Stimulated activated CD8-positive, alpha-beta memory T cell treated with anti-CD3 and anti-CD28 coated beads, Interleukin-12 subunit alpha, Interleukin-12 subunit beta, amount 100 ng/mL, for 1 hour (primary cell): ENCODE results near the gene RYR3.
"Not testable (repeated sequence)": the region's sequence is repeated elsewhere in the genome, so short reads cannot be mapped to it uniquely, and the experiment has no call there.

Experiments
- DNase-seq: peaks from one replicate; pipeline ENCODE4 v3.0.0-alpha.2; 2020; ENCODE audit warnings: low read depth

Gene RYR3

DNA sequence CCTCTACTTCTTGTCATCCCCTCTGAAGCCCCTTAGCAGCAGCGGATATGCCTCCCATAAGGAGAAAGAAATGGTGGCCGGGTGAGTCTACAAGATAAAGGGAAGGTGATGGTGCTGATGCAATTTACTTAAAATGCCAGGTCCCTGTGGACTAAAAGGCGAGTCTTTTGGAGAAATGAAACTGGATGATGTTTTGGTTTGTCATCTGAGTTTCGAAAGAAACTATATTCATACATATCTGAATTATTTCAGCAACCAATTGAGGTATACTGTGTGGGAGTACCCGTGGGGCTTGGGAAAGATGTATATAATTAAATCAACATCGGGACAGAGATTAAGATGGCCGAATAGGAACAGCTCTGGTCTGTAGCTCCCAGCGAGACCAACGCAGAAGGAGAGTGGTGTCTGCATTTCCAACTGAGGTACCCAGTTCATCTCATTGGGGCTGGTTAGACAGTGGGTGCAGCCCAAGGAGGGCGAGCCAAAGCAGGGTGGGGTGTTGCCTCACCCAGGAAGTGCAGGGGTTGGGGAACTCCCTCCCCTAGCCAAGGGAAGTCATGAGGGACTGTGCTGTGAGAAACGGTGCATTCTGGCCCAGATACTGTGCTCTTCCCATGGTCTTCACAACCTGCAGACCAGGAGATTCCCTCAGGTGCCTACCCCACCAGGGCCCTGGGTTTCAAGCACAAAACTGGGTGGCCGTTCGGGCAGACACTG, 446.9 kb downstream of the RYR3 start:
- DNase-seq, result no peak

DNA sequence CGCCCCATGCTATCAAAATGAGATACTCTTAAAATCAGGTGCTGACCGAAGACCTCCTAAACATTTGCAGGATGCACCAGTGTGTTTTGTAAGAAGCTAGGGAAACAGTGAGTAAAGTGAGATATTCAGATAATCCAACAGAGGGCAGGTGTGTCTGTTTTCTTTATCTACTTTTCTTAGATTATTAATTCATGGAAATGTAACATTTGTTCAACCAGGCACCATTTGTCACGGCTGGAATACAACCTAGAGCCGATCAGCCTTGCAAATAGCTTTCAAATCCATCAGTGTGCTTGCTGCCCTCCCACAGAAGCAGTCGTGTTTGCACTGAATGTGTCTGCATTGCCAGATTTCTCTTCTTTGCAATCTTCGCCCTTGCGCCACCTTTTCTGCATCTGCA, 455.6 kb downstream of the RYR3 start:
- no peak for DNase-seq

DNA sequence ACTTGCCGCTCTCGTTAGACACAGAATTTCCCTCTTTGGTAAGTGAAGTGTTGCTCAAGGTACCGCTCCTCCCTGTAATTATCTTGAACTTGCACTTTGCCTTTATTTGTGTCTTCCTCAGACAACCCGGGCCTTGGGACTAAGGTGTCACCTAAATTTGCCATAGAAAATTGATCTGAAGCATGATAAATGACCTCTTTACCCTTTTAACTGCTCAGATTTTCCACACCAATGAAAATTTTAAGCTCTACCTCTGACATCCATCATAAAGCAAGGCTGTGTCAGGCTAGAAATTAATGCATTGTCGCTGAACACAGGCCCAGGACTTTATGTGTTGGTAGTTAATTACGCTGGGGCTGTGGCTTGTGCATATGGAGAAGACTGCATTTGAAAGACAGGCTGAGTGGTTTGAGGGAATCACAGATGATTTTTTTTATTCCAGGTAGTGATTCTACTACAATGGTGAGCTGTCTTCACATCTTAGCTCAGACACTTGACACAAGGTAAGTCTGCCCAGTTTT, 458.0 kb downstream of the RYR3 start:
- DNase-seq, result no peak

DNA sequence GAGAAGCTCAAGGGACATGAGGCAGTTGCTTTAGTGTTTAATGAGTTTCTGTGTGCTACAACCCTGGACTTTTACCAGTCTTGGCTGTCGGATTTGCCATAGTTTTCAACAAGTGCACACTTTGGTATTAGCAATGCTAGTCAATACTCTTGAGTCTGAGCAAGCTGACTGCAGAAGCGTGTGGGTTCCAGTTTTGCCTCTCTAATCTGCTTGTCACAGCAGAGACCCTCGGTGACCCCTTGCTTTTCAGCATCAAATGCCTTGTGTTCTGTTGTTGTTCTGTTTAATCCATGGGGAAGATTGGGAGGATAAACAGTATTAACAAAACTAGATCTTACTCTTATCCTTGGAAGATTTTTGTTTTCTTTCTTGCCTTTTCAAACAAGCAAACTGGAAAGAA, 463.2 kb downstream of the RYR3 start:
- no peak for DNase-seq

DNA sequence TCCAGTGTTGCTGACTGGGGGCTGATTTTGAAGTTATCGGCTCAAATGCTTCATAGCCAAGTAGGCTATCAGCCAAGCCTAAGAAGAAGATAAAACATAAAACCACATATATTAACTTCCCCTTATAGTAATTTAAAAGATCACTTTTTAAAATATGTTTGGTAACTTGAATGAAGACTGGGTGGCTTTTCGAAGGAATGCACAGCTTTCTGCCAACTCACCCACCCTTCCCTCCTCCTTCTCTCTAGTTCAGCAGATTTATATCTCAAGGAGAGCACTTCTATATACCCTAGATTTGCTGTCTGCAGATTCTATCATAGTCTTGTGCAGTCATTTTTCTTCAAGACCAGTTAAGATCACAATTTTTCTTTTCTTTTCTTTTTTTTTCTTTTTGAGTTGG, 468.1 kb downstream of the RYR3 start:
- DNase-seq, result no peak

DNA sequence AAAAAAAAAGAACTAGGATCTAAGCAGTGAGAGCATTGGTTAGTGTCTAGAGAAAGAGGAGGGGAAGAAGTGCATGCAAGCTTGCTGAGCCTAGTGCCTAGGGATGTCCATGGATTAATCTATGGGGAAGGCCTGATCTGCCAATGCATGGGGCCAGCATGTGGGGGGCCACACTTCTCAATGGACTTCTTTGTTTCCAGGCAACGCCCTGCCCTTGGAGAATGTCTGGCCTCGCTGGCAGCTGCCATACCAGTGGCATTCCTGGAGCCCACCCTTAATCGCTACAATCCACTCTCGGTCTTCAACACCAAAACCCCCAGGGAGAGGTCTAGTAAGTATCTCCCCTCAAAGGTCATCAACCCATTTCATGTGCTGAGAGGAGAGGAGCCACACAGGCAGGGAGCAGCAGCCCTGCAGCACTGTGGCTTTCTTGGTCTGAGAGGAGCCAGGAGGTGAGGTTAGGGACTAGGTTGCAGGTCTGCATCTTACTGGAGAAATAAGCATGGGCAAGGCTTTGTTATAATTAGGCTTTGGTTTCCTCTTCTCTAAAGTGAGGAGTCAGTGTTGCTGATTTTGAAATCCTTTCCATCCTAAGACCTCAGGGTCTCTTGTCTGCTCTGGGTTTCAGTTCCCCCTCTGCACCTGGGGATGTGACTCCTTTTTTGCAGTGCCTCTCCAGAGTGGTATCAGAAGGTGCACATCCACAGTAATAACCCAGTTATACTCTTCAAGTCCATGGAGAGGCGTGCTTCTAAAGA, 469.4 kb downstream of the RYR3 start:
- no peak for DNase-seq

DNA sequence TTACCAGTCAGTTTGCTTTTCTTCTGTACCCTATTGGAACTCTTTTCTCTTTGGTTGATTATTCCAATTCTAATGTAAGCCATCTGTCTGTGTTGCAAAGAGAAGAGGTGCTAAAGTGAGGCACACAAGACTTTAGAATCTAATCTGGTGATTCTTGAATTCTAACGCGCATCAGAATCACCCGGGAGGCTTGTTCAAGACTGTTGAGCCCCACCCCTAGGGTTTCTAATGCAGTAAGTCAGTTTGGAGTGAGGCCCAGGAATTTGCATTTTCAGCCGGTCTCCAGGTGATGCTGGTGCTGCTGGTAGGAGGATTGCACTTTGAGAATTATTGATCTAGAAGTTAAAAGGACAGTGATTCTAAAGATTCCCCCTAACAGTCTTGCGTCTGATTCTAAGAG, 472.2 kb downstream of the RYR3 start:
- DNase-seq, result no peak

DNA sequence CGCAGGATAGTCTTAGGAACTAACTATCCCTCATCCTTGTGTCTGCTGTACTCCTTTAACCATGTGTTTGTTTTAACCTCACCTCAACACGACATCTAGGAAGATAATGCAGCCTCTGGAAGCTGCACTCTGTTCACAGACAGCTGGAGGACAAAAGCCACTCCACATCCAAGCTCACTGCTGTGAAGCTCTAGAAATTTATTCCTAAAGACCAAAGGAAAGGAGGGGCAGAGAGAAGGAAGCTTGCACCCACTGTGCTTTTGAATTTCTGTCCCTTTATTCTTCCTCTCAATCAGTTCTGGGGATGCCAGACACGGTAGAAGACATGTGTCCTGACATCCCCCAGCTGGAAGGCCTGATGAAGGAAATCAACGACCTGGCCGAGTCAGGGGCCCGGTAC, 474.6 kb downstream of the RYR3 start:
- no peak for DNase-seq

DNA sequence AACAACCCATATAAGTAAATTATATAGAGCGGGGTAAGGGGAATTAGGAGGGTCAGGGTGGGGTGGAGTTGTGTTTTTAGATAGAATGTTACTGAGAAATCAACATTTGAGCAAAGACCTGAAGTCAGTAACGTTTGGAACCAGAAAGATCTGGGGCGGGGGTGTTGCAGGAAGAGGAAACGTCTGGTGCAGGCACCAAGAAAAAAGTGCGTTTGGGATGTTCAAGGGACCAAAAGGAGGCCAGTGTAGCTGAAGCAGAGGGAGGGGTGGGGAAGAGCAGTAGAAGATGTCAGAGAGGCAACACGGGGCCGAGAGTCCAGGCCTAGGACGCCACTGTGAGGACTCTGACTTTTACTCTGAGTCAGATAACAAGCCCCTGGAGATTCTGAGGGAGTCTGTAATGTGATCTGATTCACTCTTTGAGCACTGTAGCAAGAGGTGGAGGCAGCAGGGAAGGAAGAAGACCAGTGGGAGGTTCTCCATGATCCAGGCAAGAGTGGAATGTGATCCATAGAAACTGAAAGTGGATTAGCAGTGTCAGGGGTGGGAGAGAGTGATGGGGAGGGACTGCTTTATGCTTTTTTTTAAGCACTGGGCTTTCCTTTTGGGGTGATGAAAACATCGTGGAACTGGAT, 478.3 kb downstream of the RYR3 start:
- no peak for DNase-seq

DNA sequence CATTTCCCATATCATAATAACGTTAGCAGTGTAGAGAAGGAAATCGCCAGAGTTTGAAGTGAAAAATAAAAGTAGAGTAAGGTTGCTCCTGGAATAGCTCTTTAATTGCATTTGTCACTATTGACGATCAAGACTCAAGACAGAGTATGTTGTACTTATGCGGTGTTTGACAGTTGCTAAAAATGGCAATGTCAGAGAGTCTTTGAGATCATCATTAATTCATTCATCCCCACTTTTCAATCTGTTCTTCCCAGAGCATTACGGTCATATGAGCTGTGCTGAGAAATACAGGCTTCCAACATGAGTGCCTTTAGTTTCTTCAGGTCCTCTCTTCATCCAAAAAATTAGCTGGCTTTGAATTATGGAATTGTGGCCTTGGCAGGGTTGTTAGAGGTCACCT, 483.7 kb downstream of the RYR3 start:
- no peak for DNase-seq

DNA sequence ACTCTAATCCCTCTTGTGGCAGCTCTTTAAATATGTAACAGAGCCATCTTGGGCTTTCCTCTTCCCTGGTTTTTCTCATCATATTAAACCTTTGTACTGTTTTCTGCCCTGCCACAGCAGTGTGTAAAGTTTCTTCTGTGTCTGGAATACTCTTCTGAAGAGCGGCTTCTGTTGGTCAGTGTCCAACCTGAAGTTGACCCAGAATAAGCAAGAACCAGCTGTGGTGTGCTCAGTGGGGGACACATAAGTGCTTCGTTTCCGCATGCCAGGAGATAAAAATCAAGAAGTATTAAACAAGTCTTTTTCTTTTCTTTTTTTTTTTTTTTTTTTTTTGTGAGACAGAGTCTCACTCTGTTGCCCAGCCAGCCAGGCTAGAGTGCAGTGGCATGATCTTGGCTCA, 484.3 kb downstream of the RYR3 start:
- no peak for DNase-seq

DNA sequence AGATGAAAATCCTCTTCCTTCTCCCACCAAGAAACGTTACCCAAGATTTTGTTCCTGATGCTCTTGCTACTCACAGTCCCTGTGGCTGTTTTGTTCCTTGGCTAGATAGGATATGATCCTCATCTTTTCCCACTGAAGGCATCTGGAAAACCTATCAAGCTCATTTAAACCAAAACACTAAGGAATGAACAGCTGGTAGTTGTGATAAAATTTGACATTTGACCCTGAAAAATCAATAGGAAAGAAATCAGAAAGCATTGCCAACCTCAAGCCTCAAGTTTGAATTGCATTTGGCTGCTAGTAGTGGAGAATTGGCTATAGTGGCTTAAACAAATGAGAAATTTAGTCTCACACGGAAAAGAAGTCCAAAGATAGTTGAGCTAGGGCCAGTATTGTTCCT, 486.9 kb downstream of the RYR3 start:
- no peak for DNase-seq

DNA sequence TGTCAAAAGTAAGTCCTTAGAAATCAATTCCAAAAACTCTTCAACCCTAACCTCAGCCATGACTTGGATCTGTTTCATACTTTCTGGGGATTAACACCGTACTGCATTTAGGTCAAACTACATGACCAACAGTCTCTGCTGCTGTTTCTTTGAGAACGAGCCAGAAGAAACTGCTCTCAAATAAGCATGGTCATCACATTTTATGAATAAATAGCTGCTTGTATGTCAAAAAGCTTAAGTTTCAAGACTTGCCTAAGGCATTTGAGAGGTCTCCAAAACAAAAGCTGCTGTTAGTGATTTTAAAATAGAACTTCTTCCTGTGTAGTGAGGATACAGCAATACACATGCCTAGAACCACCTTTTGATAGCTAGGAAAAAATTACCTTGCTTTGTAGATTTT, 491.2 kb downstream of the RYR3 start:
- no peak for DNase-seq

DNA sequence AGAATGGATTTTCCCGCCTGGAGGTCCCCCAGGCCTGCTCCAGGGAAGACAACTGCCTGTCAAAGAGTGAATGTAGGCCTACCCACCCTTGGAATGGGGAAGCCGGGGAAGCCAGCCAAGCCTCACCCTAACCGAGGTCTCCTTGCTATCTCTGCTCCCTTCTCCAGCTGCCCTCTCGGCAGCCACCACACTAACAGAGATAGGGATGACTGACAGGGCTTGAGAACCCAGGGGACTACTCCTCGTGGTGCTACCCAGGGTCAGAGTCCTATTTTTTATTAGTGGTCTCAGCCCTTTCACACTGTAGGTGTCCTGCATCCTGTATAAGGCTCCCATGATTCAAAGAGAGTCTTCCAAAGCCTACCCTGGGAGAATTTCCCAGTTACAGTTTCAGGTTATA, 496.9 kb downstream of the RYR3 start:
- DNase-seq, result no peak

DNA sequence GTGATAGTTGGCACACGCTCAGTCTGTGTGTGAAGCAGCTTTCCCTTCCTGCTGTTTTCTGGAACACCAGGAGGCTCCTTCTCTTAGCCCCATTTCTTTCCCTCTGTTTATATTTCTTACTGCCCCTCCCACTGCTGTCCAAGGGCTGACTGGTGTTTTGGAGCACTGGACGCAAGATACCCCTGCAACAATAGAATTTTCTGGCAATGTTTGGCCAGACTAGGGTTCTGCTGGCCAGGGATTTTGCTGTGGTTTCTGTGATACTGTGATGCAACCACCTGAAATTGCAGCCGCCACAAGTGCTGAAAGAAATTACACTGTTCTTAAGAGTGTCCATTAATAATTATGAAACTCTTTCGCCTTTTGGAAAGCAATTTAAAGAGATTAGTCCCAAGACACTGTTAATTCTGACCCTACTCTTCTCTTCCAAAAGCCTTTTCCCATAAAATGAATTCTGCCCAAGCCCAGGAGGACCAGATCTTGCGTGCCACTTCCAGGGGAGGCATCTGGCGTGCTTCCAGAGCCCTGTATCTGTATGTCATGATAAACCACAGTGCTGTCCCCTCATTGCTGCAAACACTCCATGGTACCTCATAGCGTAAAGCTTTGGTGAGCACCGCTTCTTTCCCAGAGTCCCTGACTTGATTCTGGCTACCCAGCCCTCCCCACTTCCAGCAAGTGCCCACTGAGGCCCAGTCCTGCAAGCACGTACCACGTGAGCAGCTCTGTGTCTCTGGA, 498.1 kb downstream of the RYR3 start:
- no peak for DNase-seq

DNA sequence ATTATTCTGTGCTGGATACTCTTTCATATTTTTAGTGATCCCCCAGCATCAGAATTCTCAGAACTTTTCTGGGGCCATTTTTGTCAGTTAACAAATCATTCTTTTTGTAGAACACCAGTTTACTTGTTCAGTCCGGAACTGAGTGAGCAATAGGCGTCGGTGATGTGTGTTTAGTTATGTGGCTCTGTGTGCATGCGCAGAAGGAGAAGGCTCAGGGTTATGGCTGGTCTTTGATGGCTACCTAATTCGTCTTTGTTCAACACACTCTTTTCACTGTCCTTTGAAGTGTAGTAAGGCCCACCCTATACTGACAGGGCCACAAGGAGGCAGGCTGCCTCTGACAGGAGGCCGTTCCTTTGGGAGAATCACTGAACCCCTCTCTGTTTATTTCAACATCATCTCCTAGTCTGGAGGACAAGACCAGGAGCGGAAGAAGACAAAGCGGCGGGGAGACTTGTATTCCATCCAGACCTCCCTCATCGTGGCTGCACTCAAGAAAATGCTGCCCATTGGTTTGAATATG, 499.4 kb downstream of the RYR3 start:
- no peak for DNase-seq

DNA sequence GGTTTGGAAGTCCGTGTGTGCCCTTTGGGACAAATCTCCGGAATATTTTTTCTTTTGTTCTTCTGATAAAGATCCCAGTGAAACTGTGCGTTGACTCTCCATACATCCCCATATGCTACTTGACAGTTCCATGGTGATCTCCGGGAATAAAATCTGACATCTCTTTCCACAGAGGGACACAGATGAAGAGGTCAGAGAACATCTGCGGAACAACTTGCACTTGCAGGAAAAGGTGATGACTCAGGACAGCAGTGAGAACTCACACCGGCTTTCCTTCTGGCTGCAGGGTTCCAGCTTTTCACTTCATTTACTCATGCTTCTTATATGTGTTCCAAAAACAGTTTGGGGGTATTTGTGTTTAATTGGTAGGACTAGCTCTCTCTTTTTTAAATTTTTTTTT, 500.0 kb downstream of the RYR3 start:
- no peak for DNase-seq

DNA sequence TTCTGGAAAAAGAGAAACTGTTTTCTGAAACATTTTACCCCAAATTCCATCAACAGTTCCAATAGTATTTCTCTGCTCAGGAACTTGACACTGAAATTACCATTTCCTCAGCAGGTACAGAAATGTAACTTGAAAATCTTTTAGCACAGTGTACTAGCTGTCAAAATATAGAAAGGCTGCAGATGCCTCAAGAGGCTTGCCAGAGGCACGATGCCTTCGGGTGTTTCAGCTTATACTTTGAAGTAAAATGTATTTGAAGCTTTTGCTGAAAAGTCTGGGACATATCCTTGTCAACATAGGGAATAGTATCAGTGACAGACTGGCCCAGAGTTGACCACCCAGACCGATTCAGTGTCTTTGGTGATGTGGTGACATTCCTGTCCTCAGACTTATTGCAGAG, 503.1 kb downstream of the RYR3 start:
- DNase-seq, result no peak

DNA sequence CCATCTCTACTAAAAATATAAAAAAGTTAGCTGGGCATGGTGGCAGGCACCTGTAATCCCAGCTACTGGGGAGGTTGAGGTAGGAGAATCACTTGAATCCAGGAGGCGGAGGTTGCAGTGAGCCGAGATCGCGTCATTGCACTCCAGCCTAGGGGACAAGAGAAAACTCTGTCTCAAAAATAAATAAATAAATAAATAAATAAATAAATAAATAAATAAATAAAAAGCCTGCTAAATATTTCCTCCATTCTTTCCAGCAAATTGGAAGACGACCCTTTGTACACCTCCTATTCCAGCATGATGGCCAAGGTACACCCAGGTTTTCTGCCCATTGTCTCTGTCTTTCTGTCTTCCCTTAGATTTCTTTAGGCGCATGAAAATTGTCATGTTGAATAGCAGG, 508.7 kb downstream of the RYR3 start:
- not testable (repeated sequence) for DNase-seq

DNA sequence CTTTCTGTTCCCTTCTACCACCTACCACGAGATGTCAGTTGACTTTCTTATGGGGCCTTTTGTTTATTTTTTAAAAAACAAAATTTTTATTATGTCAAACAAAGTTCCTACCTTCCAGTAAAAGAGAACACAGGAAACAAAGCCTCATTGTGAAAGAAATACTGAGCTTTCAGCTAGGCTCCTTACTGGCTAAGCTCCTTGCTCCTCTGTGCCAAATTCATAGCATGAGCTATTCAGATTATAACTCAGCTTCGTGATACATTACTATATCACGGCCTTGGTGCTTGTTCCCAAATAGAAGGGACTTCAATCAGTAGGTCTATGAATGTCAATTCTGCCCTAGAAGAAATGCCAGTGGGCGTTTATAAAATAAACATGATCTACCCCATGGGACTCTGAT, 511.7 kb downstream of the RYR3 start:
- no peak for DNase-seq

DNA sequence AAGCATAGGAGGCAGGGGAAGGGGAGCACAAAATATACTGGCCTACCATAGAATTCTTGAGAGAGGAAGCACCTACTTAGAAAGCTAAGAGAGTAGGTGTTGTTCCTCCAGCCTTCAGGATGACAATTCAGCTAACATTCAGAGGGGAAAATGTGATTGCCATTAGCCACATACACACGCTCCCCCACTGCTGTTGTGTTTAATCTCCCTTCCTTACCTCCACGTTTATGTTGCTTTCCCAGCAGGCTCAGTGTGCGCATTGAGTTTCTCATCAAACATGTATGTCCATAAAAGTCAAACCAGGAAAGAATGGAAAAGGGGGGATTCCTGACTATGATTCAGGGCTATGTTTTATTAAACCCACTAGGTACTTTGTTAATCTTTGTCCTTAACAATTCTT, 512.4 kb downstream of the RYR3 start:
- DNase-seq, result no peak

DNA sequence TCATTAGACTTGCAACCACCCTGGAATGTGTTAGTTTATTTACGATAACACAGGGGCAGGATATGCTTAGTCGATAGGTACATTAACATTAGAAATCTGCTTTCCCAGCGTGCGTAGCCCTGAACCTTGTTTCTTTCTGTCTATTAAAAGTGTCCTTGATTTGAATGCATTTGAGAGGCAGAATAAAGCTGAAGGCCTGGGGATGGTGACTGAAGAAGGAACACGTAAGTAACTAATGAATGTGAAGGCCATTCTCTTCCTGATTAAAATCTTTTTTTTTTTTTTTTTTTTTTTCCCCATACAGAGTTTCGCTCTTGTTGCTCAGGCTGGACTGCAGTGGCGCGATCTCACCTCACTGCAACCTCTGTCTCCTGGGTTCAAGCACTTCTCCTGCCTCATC, 514.7 kb downstream of the RYR3 start:
- no peak for DNase-seq
